Urothelium cell line (cell line): ENCODE results near the gene RNF168.
"Not testable (repeated sequence)": the region's sequence is repeated elsewhere in the genome, so short reads cannot be mapped to it uniquely, and the experiment has no call there.

ENCODE experiments used
- DNase-seq: peaks from one replicate; pipeline ENCODE4 v3.0.0; 2011; ENCODE audit warnings: low spot score, mixed read lengths
- FAIRE-seq: peaks from 2 replicates; lab custom pipeline; 2011; peaks lifted over from hg19 to GRCh38; lab: Jason Lieb, UNC

The RNF168 gene

DNA sequence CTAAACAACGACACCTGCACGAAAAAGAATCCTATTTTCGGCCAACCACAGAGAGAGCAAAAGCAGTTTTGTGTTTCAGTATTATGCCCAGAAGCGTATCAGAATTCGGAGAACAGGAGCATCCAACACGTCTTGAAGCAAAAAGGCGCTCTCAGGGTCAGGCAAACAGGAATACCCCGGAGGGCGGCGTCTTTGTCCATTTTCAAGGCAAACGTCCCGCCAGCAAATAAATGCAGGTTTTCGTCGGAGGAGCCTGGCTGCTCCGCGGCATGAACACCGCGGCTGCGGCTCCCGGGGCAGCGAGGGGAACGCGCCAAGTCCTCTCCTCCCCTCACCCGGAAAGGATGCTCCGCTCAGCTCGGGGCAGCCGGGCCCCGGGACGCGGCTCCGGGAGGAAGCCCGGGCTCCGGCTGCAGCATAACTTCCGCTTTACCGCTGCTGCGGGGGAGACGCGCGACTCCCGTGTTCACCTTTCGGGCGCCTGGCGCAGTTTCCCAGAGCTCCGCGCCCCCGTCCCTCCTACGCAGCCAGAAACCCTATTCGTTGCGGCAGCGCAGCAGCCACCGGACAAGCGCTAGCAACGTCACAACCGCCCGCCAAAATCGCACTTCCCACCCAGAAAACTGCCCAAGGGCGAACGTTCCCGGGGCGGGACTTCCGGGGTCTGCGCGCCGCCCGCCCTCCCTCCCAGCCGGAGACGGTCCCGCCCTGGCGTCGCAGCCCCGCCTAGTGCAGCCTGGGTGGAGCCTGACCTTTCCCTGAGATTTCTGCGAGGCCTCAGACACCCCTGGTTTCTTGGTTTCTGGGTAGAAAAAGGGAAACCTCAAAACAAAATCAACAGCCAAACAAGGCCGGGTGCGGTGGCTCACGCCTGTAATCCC lies at the start of gene RNF168:
Gene RNF168 (minus strand): TSS at position 573 of the 881 bp plus-strand sequence. CDS start 595 bp downstream, outside the sequence.
- DNase-seq: peak; percentile 94
- no peak for FAIRE-seq

GRCh38 chr3:196552253-196552652 lies 48.7 kb upstream of the RNF168 start:
- FAIRE-seq: no peak

DNA sequence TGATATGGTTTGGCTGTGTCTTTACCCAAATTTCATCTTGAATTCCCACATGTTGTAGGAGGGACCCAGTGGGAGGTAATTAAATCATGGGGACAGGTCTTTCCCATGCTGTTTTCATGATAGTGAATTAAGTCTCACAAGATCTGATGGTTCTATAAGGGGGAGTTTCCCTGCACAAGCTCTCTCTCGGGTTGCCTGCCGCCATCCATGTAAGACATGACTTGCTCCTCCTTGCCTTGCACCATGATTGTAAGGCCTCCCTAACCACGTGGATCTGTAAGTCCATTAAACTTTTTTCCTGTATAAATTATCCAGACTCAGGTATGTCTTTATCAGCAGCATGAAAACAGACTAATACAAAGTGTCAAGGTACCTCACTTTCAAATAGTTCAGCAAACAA lies 46.6 kb upstream of the RNF168 start:
- FAIRE-seq, DNase-seq: not testable (repeated sequence)

More at GRCh38 chr3:196552253-196552652, 48.7 kb upstream of the RNF168 start:
- no peak for DNase-seq

DNA sequence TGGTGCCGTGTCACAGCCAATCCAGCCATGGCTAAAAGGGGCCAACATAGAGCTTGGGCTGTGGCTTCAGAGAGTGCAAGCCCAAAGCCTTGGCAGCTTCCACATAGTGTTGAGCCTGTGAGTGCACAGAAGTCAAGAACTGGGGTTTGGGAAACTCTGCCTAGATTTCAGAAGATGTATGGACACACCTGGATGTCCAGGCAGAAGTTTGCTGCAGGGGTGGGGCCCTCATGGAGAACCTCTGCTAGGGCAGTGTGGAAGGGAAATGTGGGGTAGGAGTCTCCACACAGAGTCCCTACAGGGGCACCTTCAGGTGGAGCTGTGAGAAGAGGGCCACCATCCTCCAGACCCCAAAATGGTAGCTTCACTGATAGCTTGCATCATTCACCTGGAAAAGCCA lies 45.7 kb upstream of the RNF168 start:
- FAIRE-seq, DNase-seq: not testable (repeated sequence)

DNA sequence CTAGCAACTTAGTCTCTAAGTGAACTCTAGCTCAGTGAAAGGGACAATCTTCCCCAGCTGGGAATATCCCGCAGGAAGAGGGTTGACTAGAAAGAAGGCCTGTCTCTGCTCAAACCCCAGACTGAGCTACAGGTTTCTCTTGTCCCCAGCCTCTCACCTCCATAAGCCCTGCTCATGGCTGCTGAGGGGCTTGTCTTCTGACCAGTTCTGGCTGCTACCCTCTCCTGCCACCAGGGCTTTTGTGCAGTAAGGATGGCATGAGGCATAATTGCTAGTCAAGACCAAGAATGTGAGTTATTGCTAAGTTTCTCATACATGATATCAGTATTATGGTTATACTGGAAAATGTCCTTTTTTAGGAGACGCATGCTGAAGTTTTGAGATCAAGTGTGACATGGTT lies 43.5 kb upstream of the RNF168 start:
- no peak for FAIRE-seq

GRCh38 chr3:196546537-196546936 lies 43.0 kb upstream of the RNF168 start:
- DNase-seq (no peak), FAIRE-seq (no peak)

More for the DNA sequence above, 43.5 kb upstream of the RNF168 start:
- no peak for DNase-seq

- no peak for FAIRE-seq
Measured at GRCh38 chr3:196544491-196544992, 41.0 kb upstream of the RNF168 start.

DNA sequence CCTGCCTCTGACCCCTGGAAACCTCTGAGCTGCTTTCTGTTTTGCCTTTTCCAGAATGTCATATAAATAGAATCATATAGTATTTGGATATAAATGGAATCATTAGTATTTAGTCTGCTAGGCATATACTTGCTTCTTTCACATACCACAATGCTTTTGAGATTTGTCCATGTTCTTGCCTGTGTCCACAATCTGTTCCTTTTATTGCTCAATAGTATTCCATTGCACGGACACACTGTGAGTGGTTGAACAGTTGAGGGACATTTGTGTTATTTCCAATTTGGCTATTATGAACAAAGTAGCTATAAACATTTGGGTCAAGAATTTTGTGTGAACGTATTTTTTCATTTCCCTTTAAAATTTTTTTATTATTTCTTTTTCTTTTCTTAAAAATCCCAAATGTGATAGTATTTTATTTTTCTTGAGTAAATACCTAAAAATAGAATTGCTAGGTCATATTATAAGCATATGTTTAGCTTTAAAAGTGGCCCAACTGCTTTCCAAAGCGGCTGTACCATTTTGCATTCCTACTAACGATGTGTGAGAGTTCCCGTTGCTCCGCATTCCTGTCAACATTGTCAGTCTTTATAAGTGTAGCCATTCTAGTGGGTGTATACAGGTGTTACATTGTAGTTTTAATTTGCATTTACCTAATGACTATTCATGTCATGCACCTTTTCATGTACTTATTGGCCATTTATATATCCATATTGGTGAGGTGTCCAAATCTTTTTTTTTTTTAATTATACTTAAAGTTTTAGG lies 38.3 kb upstream of the RNF168 start:
- FAIRE-seq (no peak), DNase-seq (no peak)

More at GRCh38 chr3:196544491-196544992, 41.0 kb upstream of the RNF168 start:
- no peak for DNase-seq

- peak; percentile 9 for DNase-seq
- no peak for FAIRE-seq
Measured at GRCh38 chr3:196537319-196537984, 33.9 kb upstream of the RNF168 start.

- FAIRE-seq (no peak), DNase-seq (no peak)
Measured at GRCh38 chr3:196533260-196533681, 29.7 kb upstream of the RNF168 start.

- no peak for FAIRE-seq
Measured at GRCh38 chr3:196531418-196531817, 27.9 kb upstream of the RNF168 start.

GRCh38 chr3:196528639-196529233 lies 25.2 kb upstream of the RNF168 start:
- DNase-seq (peak; percentile 79), FAIRE-seq (peak; percentile 30)

More at GRCh38 chr3:196531418-196531817, 27.9 kb upstream of the RNF168 start:
- DNase-seq: no peak

GRCh38 chr3:196525141-196525540 lies 21.6 kb upstream of the RNF168 start:
- FAIRE-seq: no peak
- no peak for DNase-seq

- DNase-seq (no peak), FAIRE-seq (no peak)
Measured at GRCh38 chr3:196524527-196524926, 21.0 kb upstream of the RNF168 start.

DNA sequence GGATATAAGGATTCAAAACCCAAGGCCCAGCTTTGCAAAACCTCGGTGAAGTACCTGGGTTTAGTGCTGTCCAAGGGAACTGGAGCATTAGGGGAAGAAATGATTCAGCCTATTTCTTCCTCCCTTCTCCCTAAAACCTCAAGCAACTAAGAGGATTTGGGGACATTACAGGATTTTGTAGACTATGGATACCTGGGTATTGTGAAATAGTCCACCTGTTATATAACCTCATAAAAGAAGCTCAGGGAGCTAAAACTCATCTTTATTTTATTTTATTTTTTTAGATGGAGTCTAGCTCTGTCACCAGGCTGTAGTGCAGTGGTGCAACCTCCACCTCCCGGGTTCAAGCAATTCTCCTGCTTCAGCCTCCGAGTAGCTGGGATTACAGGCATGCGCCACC lies 20.3 kb upstream of the RNF168 start:
- no peak for FAIRE-seq
- DNase-seq: no peak

GRCh38 chr3:196521291-196521690 lies 17.7 kb upstream of the RNF168 start:
- not testable (repeated sequence) for FAIRE-seq

GRCh38 chr3:196519718-196520082 lies 16.1 kb upstream of the RNF168 start:
- FAIRE-seq (no peak), DNase-seq (no peak)

More at GRCh38 chr3:196521291-196521690, 17.7 kb upstream of the RNF168 start:
- DNase-seq: not testable (repeated sequence)

- no peak for FAIRE-seq
- DNase-seq: peak; percentile 62
Measured at GRCh38 chr3:196518966-196519717, 15.6 kb upstream of the RNF168 start.

GRCh38 chr3:196517919-196518318 lies 14.4 kb upstream of the RNF168 start:
- no peak for FAIRE-seq

More at GRCh38 chr3:196517919-196518318, 14.4 kb upstream of the RNF168 start:
- no peak for DNase-seq
